BJ (cell line): Measurements from ENCODE around the gene WBP2. TPM values are rescaled to one million over a fixed set of nuclear protein-coding genes. Genes with fewer than 3 reads are reported as not detected.

ENCODE experiments used
- CTCF ChIA-PET: fragments of 350-600 bp; formaldehyde crosslinking; extraction: SDS; loops from one replicate; lab custom pipeline; 2021; ENCODE audit warnings: antibody characterized with exemption, inconsistent platforms; lab: Yijun Ruan, JAX
- POLR2A ChIA-PET: fragments of 300-600 bp; sonication (Branson Sonifier 250); formaldehyde crosslinking; extraction: SDS; loops from one replicate; lab custom pipeline; 2021; ENCODE audit warnings: antibody characterized with exemption; lab: Charles Lee
- DNase-seq: peaks from one replicate; pipeline ENCODE4 v3.0.0-alpha.2; 2011; ENCODE audit warnings: low read depth
- H3K27me3 ChIP-seq: 2 replicates; pipeline ENCODE4 v1.6.0; 2011; ENCODE audit warnings: low read length; ENCODE audit not compliant: control insufficient read depth, insufficient read depth
- H3K36me3 ChIP-seq: 2 replicates; pipeline ENCODE4 v1.5.1; 2011; ENCODE audit warnings: low read length; ENCODE audit not compliant: control insufficient read depth, insufficient read depth
- H3K4me3 ChIP-seq: 2 replicates; pipeline ENCODE4 v1.5.1; 2011; ENCODE audit warnings: low read depth, mild to moderate bottlenecking, control low read depth, low read length
- CTCF ChIP-seq: IDR thresholded peaks from 2 replicates; pipeline ENCODE4 v1.5.1; 2011; ENCODE audit warnings: low read depth, mild to moderate bottlenecking, control low read depth, inconsistent platforms, low read length, moderate library complexity; ENCODE audit not compliant: insufficient read depth
- polyA plus RNA-seq: library from polyadenylated mRNA; depleted of rRNA; stranded (reverse); fragments of >200 nt; gene quantifications from 2 replicates; pipeline ENCODE4 v1.2.3, GENCODE V29; 2011

Gene WBP2
- polyA plus RNA-seq, 1 experiment: 37.0 TPM

- POLR2A ChIA-PET: no interaction called here
These were observed 44.8 kb upstream of the WBP2 start for GRCh38 chr17:75899767-75900468.

GRCh38 chr17:75899353-75899752 lies 44.2 kb upstream of the WBP2 start:
- DNase-seq: no peak

More at GRCh38 chr17:75899767-75900468, 44.8 kb upstream of the WBP2 start:
- Histone ChIP-seq H3K36me3 (peaks cover 30% of the 10 kb centered on the region), H3K27me3 (no peaks in the 10 kb centered on the region), H3K4me3 (no peak overlapping the region)
- DNase-seq: no peak
- no peak for TF ChIP-seq CTCF
- CTCF ChIA-PET: interaction anchor here (1.1 to 6.9 kb wide), 4 partner anchors 23 to 146 kb away, joined by 3 to 58 read pairs (median 9); partner anchors contain the start of genes GALK1 and TRIM47

GRCh38 chr17:75898791-75899190 lies 43.7 kb upstream of the WBP2 start:
- CTCF ChIA-PET: interaction anchor here (1.1 to 6.9 kb wide), 4 partner anchors 21 to 145 kb away, joined by 3 to 58 read pairs (median 11); partner anchors contain the start of genes GALK1 and TRIM47
- POLR2A ChIA-PET: no interaction called here
- Histone ChIP-seq H3K36me3 (peaks cover 30% of the 10 kb centered on the region), H3K27me3 (no peaks in the 10 kb centered on the region), H3K4me3 (no peak overlapping the region)
- no peak for TF ChIP-seq CTCF
- no peak for DNase-seq

More at GRCh38 chr17:75899353-75899752, 44.2 kb upstream of the WBP2 start:
- ChIA-PET POLR2A (no interaction called here), CTCF (interaction anchor here (1.1 to 6.9 kb wide), 4 partner anchors 22 to 145 kb away, joined by 3 to 58 read pairs (median 11); partner anchors contain the start of genes GALK1 and TRIM47)
- Histone ChIP-seq H3K36me3 (peaks cover 30% of the 10 kb centered on the region), H3K27me3 (no peaks in the 10 kb centered on the region), H3K4me3 (no peak overlapping the region)
- no peak for TF ChIP-seq CTCF

GRCh38 chr17:75898065-75898464 lies 42.9 kb upstream of the WBP2 start:
- Histone ChIP-seq H3K4me3 (no peak overlapping the region), H3K36me3 (peaks cover 30% of the 10 kb centered on the region), H3K27me3 (no peaks in the 10 kb centered on the region)
- DNase-seq: no peak
- no peak for TF ChIP-seq CTCF
- ChIA-PET CTCF (interaction anchor here (1.0 to 6.9 kb wide), 6 partner anchors 21 to 144 kb away, joined by 3 to 58 read pairs (median 8); partner anchors contain the start of gene TRIM47), POLR2A (no interaction called here)
